ENCODE results near the gene SAMD3.
"Not testable (repeated sequence)": the region's sequence is repeated elsewhere in the genome, so short reads cannot be mapped to it uniquely, and the experiment has no call there.

Gene SAMD3

GRCh38 chr6:130207979-130208649, 14.6 kb downstream of the SAMD3 start:
- DNase-seq, result no peak

DNA sequence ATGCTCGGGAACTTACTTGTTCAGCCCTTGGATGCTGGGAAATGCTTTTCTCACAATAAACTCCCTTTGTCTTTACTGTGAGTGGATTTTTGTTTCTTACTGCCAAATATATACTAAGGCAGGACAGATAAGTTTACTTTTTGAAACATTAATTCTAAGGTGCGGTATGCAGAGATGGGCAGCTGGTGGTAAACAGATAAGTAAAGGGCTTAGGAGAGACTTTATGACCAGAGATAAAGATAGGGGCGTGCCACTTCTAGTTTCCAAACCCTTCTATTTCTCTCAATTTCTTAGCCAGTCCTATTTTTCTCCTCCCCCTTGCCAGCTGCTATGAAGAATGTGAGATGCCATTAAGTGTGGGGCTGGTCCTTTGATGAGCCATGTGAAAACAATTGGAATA, 16.3 kb downstream of the SAMD3 start:
- DNase-seq, result no peak

- no peak for DNase-seq
These were observed 18.4 kb downstream of the SAMD3 start for GRCh38 chr6:130204322-130204721.

DNA sequence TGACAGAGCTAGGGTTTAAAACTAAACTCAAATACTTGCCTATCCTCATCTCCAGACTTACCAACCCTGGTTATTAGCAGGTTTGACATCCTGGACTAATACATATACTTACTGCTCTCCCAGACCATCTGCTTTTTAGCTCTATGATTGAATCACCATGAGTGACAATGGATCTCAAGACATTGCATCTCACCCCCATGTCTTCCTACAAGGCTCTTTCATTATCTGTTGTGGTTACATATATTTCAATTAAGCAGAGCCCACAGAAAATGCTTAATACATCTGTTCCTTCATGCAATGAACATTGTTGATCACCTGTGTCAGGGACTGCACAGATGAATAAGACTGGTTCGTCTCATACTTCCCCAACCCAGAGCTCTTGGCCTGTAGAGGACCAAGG, 19.4 kb downstream of the SAMD3 start:
- no peak for DNase-seq

DNA sequence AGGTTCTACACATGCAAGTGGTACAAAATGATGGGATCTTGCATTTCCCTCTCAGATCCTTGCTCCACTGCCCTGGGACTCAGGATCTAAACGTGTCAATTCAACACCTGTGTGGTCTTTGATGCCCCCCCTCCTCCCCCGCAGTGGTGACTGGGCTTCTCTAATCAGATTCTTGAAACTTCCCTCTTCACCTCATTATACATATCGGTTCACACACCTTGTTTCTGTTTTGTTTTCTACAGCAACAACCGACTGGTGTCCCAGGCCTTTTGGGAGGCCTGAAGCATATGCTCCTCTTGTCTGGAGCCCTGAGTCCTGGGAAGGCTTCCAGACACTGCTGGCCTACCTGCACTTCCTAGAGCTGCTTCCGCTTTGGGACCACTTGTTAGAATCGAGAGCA, 20.0 kb downstream of the SAMD3 start:
- peak; percentile 26 for DNase-seq

DNA sequence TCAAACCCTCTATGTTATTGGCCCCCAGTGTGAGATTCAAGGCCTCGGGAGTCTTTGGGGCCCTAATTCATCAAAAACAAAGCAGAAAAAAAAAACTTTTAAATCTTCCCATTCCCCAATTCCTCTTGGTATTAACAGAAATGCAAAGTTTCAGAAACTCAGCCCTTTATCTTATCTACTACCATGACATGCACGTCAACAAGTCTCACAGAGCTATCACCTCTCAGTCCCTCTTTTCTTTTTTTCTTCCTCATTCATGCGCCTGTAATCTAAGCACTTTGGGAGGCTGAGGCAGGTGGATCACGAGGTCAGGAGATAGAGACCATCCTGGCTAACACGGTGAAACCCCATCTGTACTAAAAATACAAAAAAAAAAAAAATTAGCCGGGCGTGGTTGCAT, 22.7 kb downstream of the SAMD3 start:
- no peak for DNase-seq

- DNase-seq, result no peak
These were observed 24.2 kb downstream of the SAMD3 start for GRCh38 chr6:130198483-130199035.

DNA sequence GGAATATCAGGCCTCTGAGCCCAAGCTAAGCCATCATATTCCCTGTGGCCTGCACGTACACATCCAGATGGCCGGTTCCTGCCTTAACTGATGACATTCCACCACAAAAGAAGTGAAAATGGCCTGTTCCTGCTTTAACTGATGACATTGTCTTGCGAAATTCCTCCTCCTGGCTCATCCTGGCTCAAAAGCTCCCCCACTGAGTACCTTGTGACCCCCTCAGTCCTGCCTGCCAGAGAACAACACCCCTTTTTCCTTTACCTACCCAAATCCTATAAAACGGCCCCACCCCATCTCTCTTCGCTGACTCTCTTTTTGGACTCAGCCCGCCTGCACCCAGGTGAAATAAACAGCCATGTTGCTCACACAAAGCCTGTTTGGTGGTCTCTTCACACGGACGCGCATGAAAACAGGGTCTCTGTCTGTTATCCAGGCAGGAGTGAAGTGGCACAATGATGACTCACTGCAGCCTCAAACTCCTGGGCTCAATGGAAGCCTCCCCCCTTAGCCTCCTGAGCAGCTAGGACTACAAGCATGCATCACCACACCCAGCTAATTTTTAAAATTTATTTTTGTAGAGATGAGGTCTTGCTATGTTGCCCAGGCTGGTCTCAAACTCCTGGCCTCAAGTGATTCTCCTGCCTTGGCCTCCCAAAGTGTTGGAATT, 24.8 kb downstream of the SAMD3 start:
- DNase-seq, result not testable (repeated sequence)

- not testable (repeated sequence) for DNase-seq
These were observed 28.3 kb downstream of the SAMD3 start for GRCh38 chr6:130194434-130194833.

- no peak for DNase-seq
These were observed 31.8 kb downstream of the SAMD3 start for GRCh38 chr6:130190701-130191690.

DNA sequence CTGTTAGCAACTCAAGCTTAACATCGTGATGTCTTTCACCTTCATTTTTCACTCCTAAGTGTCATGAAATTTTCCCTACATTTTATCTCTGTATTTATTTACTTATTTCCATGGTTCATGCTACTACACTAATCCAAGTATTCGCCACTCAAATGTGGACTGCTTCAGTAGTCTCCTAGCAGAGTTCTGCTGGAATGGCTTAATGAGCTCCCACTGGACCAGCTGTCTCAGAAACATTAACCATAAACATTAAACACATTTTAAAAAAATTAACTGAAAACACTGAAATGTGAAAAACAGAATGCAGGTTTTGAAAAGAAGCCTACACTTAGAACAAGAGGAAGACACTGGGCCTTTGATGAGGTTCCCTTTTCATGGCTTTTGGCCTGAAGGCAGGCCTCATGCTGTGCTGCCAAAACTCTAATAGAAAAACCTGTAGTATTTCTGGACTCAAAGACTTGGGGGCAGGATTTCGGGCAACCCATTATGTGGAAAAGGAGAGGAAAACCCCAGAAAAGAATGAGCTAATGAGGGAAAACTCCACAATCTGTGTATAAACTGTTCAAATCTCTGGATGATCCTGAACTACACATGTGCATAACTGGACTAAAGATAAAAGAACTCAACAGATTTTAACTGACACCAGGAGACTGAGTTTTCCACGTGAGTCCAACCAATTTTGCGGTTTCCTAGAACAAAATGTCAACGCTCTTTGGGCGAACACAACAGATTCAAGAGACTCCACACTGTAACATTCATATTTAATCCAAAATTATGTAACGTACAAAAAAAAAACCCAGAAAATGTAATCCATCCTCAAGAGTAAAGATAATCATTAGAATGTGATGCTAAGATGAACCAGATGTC, 33.0 kb downstream of the SAMD3 start:
- DNase-seq, result no peak

- no peak for DNase-seq
These were observed 34.4 kb downstream of the SAMD3 start for GRCh38 chr6:130188207-130188899.

- no peak for DNase-seq
These were observed 35.2 kb downstream of the SAMD3 start for GRCh38 chr6:130187335-130188206.

DNA sequence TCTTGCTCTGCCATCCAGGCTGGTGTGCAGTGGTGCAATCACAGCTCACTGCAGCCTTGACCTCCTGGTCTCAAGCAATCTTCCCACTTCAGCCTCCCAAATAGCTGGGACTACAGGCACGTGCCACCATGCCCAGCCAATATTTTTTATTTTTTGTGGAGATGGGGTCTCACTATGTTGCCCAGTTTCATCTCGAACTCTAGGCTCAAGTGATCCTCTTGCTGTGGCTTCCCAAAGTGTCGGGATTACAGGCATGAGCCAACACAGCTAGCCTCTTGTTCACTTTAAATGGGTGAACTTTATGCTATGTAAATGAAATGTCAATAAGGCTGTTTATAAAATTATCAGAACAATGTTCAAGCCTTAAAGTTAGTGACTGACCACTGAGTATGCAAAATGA, 37.1 kb downstream of the SAMD3 start:
- DNase-seq, result no peak

DNA sequence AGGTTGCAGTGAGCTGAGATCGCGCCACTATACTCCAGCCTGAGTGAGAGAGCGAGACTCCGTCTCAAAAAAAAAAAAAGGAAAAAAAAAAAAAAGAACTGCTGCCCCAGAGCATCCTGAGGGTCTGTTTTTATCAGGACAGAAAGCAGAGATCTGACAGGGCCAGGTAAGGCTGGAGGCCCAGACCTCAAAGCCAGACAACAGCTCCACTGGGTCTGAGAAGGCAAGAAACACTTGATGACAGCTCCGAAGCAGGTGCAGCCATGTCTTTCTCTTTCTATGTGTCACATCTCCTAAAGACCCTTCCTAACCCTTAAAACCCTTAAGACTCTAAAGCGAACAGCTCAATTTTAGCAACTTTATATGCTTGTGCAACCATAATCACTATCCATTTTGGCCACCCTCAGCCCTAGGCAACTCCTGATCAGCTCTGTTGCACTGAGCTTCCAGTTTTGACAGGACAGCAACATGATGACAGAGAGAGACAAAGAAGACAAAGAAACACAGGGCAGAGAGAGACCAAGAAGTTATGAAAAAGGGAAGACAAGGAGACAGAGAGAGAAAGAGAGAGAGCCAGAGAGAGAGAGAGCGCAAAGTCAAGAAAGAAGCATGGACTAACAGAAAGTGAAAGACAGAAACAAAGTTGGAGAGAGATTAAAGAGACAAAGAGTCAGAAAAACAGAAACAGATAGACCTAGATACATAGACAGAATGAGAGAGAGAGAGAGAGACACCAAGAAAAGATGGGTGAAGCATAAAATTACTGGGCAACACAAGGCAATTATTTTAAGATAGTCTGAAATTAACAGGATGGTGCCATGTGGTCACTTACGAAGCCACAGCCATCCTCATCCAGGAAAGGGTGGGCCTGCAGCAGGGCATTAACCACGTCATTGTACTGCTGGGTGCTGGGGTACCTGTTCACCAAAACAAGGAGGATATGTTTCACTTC, 39.2 kb downstream of the SAMD3 start:
- no peak for DNase-seq

GRCh38 chr6:130182466-130182865, 40.3 kb downstream of the SAMD3 start:
- no peak for DNase-seq

GRCh38 chr6:130178692-130179091, 44.1 kb downstream of the SAMD3 start:
- DNase-seq, result no peak

- DNase-seq, result no peak
These were observed 46.4 kb downstream of the SAMD3 start for GRCh38 chr6:130176378-130176777.

- not testable (repeated sequence) for DNase-seq
These were observed 49.3 kb downstream of the SAMD3 start for GRCh38 chr6:130173377-130174004.
